Panc1 (cell line): ENCODE data around the gene EPHA6. TPM values are rescaled to one million over a fixed set of nuclear protein-coding genes. Genes with fewer than 3 reads are reported as not detected.

ENCODE experiments used
- ATAC-seq: fragments of 200-7000 bp; cut with Tn5 transposase; 2 replicates; pipeline ENCODE4 v1.9.1; 2020; ENCODE audit warnings: mild to moderate bottlenecking, moderate library complexity
- BruUV-seq: library from RNA; stranded (reverse); fragments of 400-500 nt; replicated peaks from 2 replicates; lab custom pipeline; 2021; lab: Mats Ljungman, UMichigan
- CTCF ChIA-PET: fragments of 300-600 bp; sonication (Branson Sonifier 250); formaldehyde crosslinking; loops from one replicate; lab custom pipeline; 2022; ENCODE audit warnings: antibody characterized with exemption; lab: Charles Lee
- POLR2A ChIA-PET: fragments of 300-600 bp; sonication (Branson Sonifier 250); formaldehyde crosslinking; loops from one replicate; lab custom pipeline; 2022; ENCODE audit warnings: antibody characterized with exemption; lab: Charles Lee
- DNase-seq: peaks from one replicate; pipeline ENCODE4 v3.0.0-alpha.2; 2010; ENCODE audit warnings: low read depth, low spot score
- H3K27ac ChIP-seq: 2 replicates; pipeline ENCODE4 v1.5.1; 2011; ENCODE audit warnings: mild to moderate bottlenecking, low read length, inconsistent platforms
- H3K27me3 ChIP-seq: fragments of 200-500 bp; sonication (Bioruptor generic); 2 replicates; pipeline ENCODE4 v1.6.0; 2014; ENCODE audit warnings: low read length, inconsistent platforms; ENCODE audit not compliant: control insufficient read depth, insufficient read depth
- H3K36me3 ChIP-seq: fragments of 200-500 bp; sonication (Bioruptor generic); 2 replicates; pipeline ENCODE4 v1.5.1; 2014; ENCODE audit warnings: inconsistent platforms, mild to moderate bottlenecking, low read length, moderate library complexity; ENCODE audit not compliant: control insufficient read depth, insufficient read depth
- H3K4me1 ChIP-seq: 2 replicates; pipeline ENCODE4 v1.5.1; 2011; ENCODE audit warnings: inconsistent platforms, mild to moderate bottlenecking, low read length, moderate library complexity; ENCODE audit not compliant: control insufficient read depth, insufficient read depth
- H3K4me3 ChIP-seq, 2 experiments: 2 replicates each; pipeline ENCODE4 v1.5.1; 2011 to 2012; ENCODE audit warnings: low read depth in 2 of 2, low read length in 2 of 2, mild to moderate bottlenecking in 2 of 2, inconsistent platforms in 1 of 2, moderate library complexity in 1 of 2
- H3K9me3 ChIP-seq: fragments of 200-500 bp; sonication (Bioruptor generic); 2 replicates; pipeline ENCODE4 v1.5.1; 2014; ENCODE audit warnings: low read depth, mild to moderate bottlenecking, inconsistent platforms, low read length, moderate library complexity; ENCODE audit not compliant: control insufficient read depth, insufficient read depth
- POLR2AphosphoS5 ChIP-seq: IDR thresholded peaks from 2 replicates; pipeline ENCODE4 v1.6.1; 2012; ENCODE audit warnings: mild to moderate bottlenecking, low read depth, low read length, moderate library complexity
- REST ChIP-seq, 2 experiments: IDR thresholded peaks; 2 replicates each; pipeline ENCODE4 v1.6.1; 2011 to 2012; ENCODE audit warnings: low read depth in 2 of 2, control low read depth in 1 of 2, low read length in 1 of 2, mild to moderate bottlenecking in 1 of 2, moderate library complexity in 1 of 2; ENCODE audit not compliant: insufficient read depth in 1 of 2
- SIN3A ChIP-seq: IDR thresholded peaks from 2 replicates; pipeline ENCODE4 v1.6.1; 2012; ENCODE audit warnings: low read depth, mild to moderate bottlenecking, low read length, moderate library complexity, borderline replicate concordance; ENCODE audit not compliant: insufficient read depth
- TCF7L2 ChIP-seq: IDR thresholded peaks from 2 replicates; pipeline ENCODE4 v1.6.1; 2011; ENCODE audit warnings: mild to moderate bottlenecking, low read depth, low read length, inconsistent platforms
- in situ Hi-C: cut with HindIII; loops from 2 replicates; pipeline ENCODE4 v1.10.0; 2016; ENCODE audit warnings: low sequenced_read_pairs, low pct_unique_long_range_greater_than_20kb
- intact Hi-C: fragments of 100-400 bp; cut with micrococcal nuclease; formaldehyde crosslinking; loops from one replicate; pipeline ENCODE4 v1.10.0; 2022; ENCODE audit not compliant: unreplicated experiment
- total RNA-seq: library from RNA; stranded (reverse); gene quantifications from one replicate; pipeline ENCODE4 v1.2.1, GENCODE V29; 2021; ENCODE audit not compliant: unreplicated experiment
- TF ChIP-seq, protein P1 (sequence below): fragments of 450-650 bp; IDR thresholded peaks from 2 replicates; pipeline ENCODE4 v1.5.1; 2017; ENCODE audit warnings: mild to moderate bottlenecking

Gene EPHA6
- total RNA-seq, 1 experiment from 2014 or later = 0.57 TPM

DNA sequence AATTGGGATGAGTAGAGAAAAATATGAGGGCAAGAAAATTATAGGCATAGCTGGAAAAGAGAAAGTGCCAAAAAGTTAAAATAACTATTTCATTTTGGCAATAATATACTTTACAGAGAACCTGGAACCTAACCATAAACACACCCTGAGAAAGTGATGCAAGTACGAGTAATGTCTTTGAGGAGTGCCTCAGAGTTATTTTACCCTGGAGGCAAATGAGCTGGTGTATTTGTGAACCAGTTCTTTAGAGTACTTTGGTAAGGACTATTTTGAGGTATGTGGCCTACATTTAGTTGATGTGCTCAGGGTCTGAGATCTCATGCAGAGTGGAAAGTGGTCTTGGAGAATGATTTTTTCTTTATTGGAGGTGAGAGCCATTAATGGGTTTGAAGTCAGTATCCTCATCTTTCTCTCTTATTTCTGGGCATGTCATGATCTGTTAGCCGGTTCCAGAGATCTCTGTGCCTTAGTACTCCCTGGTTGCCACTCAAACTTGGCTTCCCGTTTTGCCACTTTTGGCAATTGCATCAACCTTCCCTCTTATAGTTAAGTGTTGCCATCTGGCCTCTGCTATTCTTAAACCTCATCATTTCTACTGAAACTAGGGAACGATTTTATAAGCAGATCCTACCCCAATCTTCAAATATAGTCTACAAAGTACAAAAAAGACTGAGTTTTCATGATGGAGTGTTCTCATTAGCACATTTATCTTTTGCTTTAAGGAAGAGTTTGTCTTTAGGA, 145.7 kb downstream of the EPHA6 start:
- Histone ChIP-seq H3K27ac (no peak overlapping the region), H3K27me3 (no peaks in the 10 kb centered on the region), H3K4me3 (no peak overlapping the region), H3K4me1 (no peaks in the 10 kb centered on the region), H3K36me3 (no peaks in the 10 kb centered on the region), H3K9me3 (no peaks in the 10 kb centered on the region)
- ChIA-PET POLR2A (no interaction called here), CTCF (no interaction called here)
- in situ Hi-C loops = no loop called here
- intact Hi-C loops = no loop called here
- DNase-seq = no peak
- TF ChIP-seq TCF7L2 = no peak
- TF ChIP-seq, protein P1, sequence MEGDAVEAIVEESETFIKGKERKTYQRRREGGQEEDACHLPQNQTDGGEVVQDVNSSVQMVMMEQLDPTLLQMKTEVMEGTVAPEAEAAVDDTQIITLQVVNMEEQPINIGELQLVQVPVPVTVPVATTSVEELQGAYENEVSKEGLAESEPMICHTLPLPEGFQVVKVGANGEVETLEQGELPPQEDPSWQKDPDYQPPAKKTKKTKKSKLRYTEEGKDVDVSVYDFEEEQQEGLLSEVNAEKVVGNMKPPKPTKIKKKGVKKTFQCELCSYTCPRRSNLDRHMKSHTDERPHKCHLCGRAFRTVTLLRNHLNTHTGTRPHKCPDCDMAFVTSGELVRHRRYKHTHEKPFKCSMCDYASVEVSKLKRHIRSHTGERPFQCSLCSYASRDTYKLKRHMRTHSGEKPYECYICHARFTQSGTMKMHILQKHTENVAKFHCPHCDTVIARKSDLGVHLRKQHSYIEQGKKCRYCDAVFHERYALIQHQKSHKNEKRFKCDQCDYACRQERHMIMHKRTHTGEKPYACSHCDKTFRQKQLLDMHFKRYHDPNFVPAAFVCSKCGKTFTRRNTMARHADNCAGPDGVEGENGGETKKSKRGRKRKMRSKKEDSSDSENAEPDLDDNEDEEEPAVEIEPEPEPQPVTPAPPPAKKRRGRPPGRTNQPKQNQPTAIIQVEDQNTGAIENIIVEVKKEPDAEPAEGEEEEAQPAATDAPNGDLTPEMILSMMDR = no peak
- TF ChIP-seq POLR2AphosphoS5 = no peak
- no peak for TF ChIP-seq REST (IDR thresholded peaks at IDR 0.05; ENCODE audit: insufficient read depth in 1 of 2, low read depth in 2 of 2, low read length in 1 of 2)
- TF ChIP-seq SIN3A = no peak
- no TSS peak for BruUV-seq
- no peak for ATAC-seq

GRCh38 chr3:96960661-96961330, 146.4 kb downstream of the EPHA6 start:
- TF ChIP-seq TCF7L2 (no peak), REST (IDR thresholded peaks at IDR 0.05; ENCODE audit: insufficient read depth in 1 of 2, low read depth in 2 of 2, low read length in 1 of 2) (no peak)
- BruUV-seq = no TSS peak
- intact Hi-C loops = no loop called here
- in situ Hi-C loops = no loop called here
- Histone ChIP-seq H3K27me3 (no peaks in the 10 kb centered on the region), H3K4me1 (no peaks in the 10 kb centered on the region), H3K27ac (no peak overlapping the region), H3K4me3 (no peak overlapping the region), H3K9me3 (no peaks in the 10 kb centered on the region), H3K36me3 (no peaks in the 10 kb centered on the region)
- no peak for DNase-seq
- ChIA-PET POLR2A (no interaction called here), CTCF (no interaction called here)
- no peak for ATAC-seq
